ENCODE results near the gene RBM20.

GRCh38 chr10:110706690-110707098 is 62.6 kb downstream of the RBM20 start:
- no peak for TF ChIP-seq POLR2A (IDR thresholded peaks at IDR 0.05)
- no peak for TF ChIP-seq CTCF (IDR thresholded peaks at IDR 0.05)
- TF ChIP-seq POLR2AphosphoS5 (IDR thresholded peaks at IDR 0.05) = no peak

Data from breast epithelium (tissue), 3 donors.